Forelimb muscle (tissue), 1 donor: ENCODE results near the gene ITGB6. TPM values are rescaled to one million over a fixed set of nuclear protein-coding genes. Genes with fewer than 3 reads are reported as not detected.
"Not testable (repeated sequence)": the region's sequence is repeated elsewhere in the genome, so short reads cannot be mapped to it uniquely, and the experiment has no call there.

Experiments used
- DNase-seq: peaks from one replicate; pipeline ENCODE4 v3.0.0-alpha.2; 2013; ENCODE audit warnings: low read depth
- polyA plus RNA-seq: library from polyadenylated mRNA; unstranded; fragments of 120-200 nt; gene quantifications from one replicate; pipeline ENCODE4 v1.2.1, GENCODE V29; 2013; ENCODE audit not compliant: insufficient read length

Gene ITGB6
- polyA plus RNA-seq, 1 donor, result 47.9 TPM

DNA sequence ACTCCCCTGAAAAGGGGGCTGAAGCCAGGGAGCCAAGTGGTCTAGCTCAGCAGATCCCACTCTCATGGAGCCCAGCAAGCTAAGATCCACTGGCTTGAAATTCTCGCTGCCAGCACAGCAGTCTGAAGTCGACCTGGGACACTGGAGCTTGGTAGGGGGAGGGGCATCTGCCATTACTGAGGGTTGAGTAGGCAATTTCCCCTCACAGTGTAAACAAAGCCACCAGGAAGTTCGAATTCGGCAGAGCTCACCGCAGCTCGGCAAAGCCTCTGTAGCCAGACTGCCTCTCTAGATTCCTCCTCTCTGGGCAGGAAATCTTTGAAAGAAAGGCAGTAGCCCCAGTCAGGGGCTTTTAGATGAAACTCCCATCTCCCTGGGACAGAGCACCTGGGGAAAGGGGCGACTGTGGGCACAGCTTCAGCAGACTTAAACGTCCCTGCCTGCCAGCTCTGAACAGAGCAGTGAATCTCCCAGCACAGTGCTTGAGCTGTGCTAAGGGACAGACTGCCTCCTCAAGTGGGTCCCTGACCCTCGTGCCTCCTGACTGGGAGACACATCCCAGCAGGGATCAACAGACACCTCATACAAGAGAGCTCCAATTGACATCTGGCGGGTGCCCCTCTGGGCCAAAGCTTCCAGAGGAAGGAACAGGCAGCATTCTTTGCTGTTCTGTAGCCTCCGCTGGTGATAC, 18.8 kb downstream of the ITGB6 start:
- DNase-seq, result not testable (repeated sequence)

GRCh38 chr2:160180690-160181089, 19.4 kb downstream of the ITGB6 start:
- not testable (repeated sequence) for DNase-seq

- no peak for DNase-seq
Measured at GRCh38 chr2:160180172-160180571, 19.9 kb downstream of the ITGB6 start.

DNA sequence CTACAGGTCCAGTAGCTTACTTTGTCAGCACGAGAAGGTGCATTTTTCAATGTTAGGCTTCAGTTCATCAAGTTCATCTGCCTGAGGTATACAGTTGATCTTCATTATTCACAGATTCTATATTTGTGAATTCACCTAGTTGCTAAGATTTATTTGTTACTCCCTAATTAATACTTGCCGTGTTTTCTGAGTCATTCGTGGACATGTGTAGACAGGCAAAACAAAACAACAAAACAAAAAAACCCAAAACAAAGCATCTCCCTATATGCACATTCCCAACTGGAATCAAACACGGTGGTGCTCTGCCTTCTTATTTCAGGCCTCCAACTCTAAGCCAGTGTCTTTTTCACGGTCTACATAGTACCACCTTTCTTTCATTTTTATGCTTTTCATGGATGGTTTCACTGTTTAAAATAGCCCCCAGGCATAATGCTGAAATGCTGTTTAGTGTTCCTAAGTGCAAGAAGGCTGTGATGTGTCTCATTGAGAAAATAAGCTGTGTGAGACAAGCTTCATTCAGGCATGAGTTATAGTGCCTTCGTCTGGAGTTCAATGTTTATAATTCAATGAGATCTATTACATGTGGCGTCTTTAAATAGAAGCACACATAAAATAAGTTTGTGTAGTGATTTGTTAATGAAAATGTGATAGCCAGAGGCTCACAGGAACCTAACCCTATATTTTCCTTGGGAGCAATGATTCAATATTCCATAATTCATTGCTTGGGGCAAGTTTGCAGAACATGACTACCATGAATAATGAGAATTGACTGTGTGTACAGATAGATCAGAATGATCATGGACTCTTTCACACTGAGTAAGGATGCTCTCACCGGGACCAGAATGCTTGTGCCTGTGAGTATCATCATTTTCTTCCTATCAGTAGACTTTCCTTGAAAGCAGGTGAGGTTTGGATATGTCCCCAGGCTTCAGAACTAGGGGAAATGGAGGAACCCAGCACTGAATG, 24.6 kb downstream of the ITGB6 start:
- no peak for DNase-seq

GRCh38 chr2:160174322-160174721, 25.8 kb downstream of the ITGB6 start:
- DNase-seq, result no peak

- no peak for DNase-seq
Measured at GRCh38 chr2:160169988-160170387, 30.1 kb downstream of the ITGB6 start.

DNA sequence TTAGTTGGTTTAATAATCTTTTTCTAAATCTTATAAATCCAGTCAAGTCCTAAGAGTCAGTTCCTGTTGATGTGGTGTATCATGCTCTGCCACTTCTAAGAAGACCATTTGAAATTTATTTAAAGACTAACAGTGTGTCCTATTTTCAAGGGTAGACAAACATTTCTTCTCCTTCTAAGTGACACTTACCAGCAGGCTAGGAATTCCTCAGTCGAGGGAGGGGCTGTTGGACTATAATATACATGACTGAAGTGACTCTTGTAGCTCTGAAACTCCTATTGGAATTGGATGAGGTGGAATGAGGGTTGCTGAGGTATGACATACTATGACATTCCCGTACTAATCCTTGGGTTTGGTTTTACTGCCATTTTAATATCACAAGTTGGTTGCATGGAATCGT, 30.6 kb downstream of the ITGB6 start:
- DNase-seq, result no peak

DNA sequence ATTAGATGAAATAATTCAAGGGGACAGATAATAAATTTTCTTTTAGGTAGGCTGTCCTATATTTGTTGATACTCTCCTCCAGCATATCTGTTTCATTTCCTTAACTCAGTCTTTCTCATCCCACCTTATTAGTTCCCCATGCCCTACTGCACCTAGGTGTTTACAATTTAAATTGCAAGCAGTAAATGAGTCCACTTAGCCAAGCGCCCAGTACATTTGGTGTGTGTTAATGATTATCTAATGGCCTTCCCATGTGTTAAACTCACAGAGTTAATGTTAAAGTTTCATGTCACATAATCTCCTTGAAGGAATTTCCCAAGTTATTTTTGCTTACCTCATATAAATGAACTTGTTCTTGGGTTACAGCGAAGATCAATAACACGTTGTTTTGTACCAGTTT, 31.2 kb downstream of the ITGB6 start:
- DNase-seq, result no peak

DNA sequence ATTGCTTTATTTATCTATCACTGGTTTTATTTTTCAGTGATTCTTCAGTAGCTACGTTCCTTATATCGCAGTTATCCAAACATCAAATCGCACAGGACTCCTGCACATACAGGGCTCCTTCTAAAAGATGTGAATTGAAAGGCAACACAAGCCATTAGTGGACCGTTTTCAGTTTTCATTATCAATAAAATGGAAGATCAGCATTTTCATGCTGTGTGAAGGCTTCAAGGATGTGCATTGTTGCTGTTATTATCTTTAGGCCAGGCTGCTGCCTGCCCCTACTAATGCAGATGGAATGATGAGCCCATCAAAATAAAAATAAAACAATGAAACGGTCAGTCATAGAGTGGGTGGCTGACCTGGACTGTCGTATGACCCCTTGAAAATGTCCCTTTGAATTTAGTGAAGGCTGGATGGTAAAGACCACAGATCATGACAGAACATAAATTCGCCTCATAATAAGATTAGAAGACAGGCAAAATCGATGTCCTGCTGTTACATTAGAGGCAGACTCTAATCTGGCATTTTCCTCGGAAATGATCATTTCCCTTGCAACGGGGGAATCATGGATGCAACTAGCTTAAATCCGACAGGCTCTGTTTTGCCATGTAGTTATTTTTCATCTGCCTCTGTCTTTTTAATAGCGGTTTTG, 32.9 kb downstream of the ITGB6 start:
- DNase-seq, result no peak

DNA sequence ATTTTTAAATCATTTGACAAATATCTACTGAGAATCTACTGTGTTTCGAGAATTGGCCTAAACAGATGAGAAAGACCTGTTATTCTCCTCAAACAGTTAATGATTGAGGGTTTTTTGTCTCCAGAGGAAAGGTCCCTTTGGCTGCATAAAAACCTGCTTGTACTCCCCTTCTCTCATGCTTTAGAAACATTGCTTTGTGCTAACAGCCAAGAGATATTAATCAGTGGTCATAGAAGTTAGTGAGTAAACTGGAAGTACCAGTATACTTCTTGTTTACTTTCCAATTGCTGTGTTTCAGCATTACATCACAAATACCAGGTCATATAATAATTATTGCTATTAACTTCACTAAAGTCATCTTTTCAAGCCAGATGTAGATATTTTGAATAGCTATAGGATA, 34.1 kb downstream of the ITGB6 start:
- DNase-seq, result no peak

DNA sequence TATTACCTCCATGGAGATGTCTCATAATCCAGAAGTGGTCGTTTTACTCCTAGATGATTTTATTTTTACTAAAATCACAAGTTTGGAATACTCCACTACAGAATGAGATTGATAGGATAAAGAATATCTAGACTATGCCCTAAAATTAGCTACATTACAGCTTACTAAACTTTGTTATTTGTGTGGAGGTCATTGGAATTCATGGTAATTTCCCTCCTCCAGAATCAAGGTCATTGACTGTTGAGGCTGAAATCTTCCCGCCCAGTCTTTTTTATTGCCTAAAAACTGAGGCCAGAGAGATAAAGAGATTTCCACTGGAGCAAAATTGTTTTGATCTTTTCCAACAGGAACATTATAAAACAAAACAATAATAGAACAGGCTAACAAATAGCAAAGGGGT, 35.0 kb downstream of the ITGB6 start:
- DNase-seq, result no peak

DNA sequence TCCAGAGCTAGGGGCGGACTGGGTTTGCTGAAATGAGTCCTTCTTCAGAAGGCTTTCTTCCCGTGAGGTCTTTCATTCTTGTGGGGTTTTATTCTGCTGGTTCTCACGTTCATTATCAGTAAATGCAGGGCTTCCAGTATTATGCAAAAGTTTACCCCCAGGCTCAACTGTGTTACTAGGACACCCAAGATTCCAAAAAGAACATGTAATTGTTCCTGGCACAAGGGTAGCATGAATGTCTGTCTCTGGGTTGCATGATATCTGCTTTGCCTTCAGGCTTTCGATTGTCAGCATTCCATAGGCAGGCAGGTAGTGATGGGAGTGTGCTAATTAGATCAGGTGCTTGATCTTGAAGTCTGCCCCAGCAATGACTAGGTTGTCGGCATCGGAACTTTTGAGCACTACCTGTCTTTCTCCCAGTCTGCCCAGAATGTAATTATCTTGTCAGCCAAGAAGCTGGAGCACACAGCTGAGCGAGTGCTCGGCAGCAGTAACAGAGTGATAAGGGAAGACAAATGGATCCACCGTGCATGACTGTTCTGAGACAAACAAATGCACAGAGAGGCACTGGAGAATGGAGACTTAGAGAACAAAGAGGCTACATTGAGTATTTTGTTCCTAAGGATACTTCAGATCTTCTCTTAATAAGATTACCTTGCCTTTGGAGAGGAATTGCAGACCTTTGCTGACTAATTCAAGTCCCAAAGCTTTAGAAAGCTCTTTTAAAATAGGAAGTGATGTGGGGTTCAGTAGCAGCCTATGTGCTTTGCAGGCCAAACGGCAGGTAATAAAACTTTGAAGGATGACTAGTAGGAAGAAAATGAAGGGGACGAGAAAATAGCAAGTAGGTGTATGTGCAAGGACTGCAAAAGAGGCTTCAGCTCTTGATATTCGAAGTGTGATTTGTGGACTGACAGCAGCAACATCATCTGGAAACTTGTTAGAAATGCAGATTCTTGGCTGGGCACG, 41.9 kb downstream of the ITGB6 start:
- no peak for DNase-seq

- no peak for DNase-seq
Measured at GRCh38 chr2:160156665-160157064, 43.4 kb downstream of the ITGB6 start.

- no peak for DNase-seq
Measured at GRCh38 chr2:160156100-160156499, 44.0 kb downstream of the ITGB6 start.

DNA sequence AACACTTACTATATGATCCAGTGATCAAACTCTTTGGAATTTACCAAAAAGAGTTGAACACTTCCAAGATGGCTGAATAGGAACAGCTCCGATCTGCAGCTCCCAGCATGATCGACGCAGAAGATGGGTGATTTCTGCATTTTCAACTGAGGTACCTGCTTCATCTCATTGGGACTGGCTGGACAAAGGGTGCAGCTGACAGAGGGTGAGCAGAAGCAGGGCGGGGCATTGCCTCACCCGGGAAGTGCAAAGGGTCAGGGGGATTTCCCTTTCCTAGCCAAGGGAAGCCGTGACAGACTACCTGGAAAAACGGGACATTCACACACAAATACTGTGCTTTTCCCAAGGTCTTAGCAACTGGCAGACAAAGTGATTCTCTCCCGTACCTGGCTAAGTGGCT, 51.7 kb downstream of the ITGB6 start:
- DNase-seq, result not testable (repeated sequence)

- no peak for DNase-seq
Measured at GRCh38 chr2:160145471-160145870, 54.6 kb downstream of the ITGB6 start.

DNA sequence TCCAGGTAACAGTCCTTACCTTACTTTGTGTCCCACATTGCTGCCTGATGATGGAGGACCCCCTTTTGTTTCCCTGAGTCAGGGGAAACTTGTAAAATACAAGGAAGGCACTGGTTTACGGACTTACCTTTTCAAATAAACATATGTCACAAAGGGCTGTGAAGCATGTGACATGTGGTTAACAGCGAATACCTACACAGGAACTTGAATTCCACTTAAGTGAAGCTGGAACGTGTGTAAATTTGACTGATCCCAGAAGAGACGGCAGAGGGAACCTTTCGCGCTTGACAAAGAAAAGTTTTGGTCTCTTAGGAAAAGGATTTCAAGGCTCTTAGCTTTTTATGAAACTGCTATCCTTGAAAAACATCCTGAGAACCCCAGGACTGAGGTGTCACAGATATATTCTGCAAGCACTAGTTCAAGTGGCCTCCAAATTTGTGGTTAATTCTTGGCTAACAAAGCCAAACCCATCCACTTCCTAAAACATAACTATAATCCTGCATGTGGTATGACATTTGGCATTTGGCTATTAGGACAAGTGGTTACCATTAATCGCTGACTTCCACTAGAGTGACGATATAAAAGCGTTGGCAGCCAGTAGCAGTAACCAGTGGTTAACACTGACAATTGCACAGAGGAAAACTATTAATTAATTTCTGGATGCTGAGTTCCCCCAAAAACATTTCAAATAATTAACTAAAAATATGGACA, 55.6 kb downstream of the ITGB6 start:
- DNase-seq, result no peak

GRCh38 chr2:160142472-160142871, 57.6 kb downstream of the ITGB6 start:
- DNase-seq, result no peak

DNA sequence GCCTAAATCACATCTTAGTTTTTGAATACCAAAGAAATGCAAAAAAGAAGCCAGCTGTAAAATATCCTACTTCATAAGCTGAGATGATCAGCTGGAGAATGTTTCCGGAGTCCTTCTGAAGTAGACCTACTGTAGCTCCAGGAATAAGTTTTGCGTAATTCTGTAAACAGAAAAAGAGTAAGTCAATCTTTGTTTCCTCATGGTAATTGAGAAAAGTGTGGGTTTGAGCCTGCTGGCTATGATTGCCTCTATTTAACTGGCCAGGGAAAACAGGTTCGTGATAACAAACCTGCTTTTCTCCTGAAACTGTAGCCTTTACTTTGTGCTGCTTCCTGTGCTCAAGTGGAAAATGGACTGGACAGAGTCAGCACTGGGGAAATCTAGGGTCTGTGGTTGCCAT, 58.2 kb downstream of the ITGB6 start:
- no peak for DNase-seq

DNA sequence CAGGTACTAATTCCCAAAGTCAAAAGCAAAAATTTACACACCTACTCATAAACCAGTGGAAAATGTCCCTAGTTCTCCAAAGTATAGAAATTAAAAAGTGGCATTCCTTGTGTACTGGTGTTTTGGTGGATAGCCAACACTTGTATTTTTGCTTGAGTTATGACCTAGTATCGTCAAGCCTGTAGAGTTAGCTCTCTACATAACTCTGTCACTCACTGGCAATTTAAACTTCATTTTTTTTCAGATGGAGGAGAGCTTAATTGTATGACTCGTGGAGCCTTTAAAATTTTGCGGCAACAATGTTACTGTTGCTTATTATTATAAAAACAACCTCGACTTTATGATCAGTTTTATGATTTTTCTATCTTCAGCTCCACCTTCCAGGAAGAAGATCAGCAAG, 58.7 kb downstream of the ITGB6 start:
- DNase-seq, result no peak

DNA sequence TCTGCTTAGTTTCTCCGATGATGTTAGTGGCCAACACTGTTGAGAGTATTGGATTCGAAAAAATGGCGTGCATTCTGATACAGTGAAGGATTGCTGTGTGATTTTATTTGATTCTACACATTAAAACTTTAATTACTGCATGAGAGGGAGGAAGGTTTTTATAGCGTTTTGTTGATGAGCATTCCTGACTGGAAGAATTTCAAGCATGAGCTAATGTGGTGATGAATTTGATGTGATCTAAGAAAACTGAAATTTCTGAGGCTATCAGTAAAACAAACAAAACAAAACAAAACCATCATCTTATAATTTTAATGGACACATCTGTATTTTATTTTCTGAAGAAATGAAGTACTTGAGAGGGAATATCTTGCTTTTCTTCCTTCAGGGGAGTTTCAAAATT, 59.6 kb downstream of the ITGB6 start:
- no peak for DNase-seq
